ENCODE measurements around the gene ABCC8.

ABCC8 gene

DNA sequence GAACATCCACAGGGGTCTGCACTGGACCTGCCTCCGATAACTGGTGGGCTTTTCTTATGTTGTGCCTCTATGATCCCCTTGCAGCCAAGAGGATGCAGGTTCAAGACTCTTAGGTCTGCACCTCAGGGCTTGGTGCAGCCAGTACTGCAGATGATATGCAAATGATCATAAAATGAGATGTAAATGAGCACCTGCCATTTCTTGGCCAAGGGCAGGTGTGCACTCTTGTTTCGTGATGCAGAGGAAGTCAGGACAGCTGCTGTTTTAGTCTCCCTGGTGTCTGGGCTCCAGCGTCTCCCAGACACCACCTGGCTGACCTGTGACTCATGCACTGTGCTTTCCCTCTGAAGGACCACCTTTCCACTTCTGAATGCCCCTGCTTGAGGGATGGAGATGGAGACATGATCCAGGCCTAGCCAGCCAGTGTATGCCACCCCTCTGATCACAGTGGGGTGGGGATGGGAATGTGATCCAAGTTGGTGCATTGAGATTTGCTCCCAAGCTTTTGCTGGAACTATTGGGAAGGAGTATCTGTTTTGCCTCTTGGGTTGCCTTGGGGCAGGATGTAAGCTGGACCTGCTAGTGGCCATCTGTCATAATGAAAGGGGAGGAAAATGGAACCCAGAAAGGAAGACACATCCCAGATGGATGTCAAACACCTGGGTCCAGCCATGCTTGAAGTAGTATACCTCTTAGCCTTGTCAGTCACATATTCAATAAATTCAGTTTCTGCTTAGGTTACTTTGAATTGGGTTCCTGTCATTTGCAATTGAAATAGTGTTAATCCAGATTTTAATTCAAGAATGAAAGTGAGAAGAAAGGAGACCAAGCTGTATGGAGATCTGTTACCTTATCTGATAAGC, 84.9 kb downstream of the ABCC8 start:
- no peaks in the 10 kb centered on the region for H3K36me3 Mint-ChIP-seq (ENCODE audit: low read depth)
- no peaks in the 10 kb centered on the region for H3K9me3 Mint-ChIP-seq
- TF ChIP-seq, protein P1, sequence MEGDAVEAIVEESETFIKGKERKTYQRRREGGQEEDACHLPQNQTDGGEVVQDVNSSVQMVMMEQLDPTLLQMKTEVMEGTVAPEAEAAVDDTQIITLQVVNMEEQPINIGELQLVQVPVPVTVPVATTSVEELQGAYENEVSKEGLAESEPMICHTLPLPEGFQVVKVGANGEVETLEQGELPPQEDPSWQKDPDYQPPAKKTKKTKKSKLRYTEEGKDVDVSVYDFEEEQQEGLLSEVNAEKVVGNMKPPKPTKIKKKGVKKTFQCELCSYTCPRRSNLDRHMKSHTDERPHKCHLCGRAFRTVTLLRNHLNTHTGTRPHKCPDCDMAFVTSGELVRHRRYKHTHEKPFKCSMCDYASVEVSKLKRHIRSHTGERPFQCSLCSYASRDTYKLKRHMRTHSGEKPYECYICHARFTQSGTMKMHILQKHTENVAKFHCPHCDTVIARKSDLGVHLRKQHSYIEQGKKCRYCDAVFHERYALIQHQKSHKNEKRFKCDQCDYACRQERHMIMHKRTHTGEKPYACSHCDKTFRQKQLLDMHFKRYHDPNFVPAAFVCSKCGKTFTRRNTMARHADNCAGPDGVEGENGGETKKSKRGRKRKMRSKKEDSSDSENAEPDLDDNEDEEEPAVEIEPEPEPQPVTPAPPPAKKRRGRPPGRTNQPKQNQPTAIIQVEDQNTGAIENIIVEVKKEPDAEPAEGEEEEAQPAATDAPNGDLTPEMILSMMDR (IDR thresholded peaks at IDR 0.05; ENCODE audit: unreplicated experiment in 3 of 3) = no peak
- no peaks in the 10 kb centered on the region for H3K4me1 Mint-ChIP-seq
- peaks cover 47% of the 10 kb centered on the region for H3K27me3 Mint-ChIP-seq (ENCODE audit: low read depth)
- peak overlapping the region in 2 of 3 experiments; percentile 47 to 74 for H3K4me3 Mint-ChIP-seq
- no peak overlapping the region for H3K27ac Mint-ChIP-seq

GRCh38 chr11:17389957-17390649, 86.5 kb downstream of the ABCC8 start:
- Mint-ChIP-seq H3K36me3 (ENCODE audit: low read depth) (no peaks in the 10 kb centered on the region), H3K4me3 (peak overlapping the region; percentile 59 to 87 (median 79)), H3K27ac (peak overlapping the region in 1 of 3 experiments; percentile 36), H3K4me1 (no peaks in the 10 kb centered on the region), H3K9me3 (no peaks in the 10 kb centered on the region), H3K27me3 (ENCODE audit: low read depth) (peaks cover 53% of the 10 kb centered on the region)
- TF ChIP-seq, protein P1 (IDR thresholded peaks at IDR 0.05; ENCODE audit: unreplicated experiment in 3 of 3) = no peak

- Mint-ChIP-seq H3K27me3 (ENCODE audit: low read depth) (peaks cover 53% of the 10 kb centered on the region), H3K4me3 (peak overlapping the region; percentile 79 to 87 (median 86)), H3K27ac (no peak overlapping the region), H3K36me3 (ENCODE audit: low read depth) (no peaks in the 10 kb centered on the region), H3K4me1 (no peaks in the 10 kb centered on the region), H3K9me3 (no peaks in the 10 kb centered on the region)
- TF ChIP-seq, protein P1 (IDR thresholded peaks at IDR 0.05; ENCODE audit: unreplicated experiment in 3 of 3) = peak; percentile 77 to 84 (median 78)
These were observed 87.3 kb downstream of the ABCC8 start for GRCh38 chr11:17389211-17389956.

GRCh38 chr11:17388609-17389210, 87.9 kb downstream of the ABCC8 start, which contains the start of gene KCNJ11:
Gene KCNJ11 (minus strand): TSS chr11:17388659. CDS start chr11:17388091, 568 bp downstream.
- no peak within 1 kb of the TSS for H3K27ac Mint-ChIP-seq
- no peaks in the 10 kb centered on the region for H3K4me1 Mint-ChIP-seq
- H3K27me3 Mint-ChIP-seq (ENCODE audit: low read depth) = peaks cover 51% of the 10 kb centered on the region
- no peaks in the 10 kb centered on the region for H3K36me3 Mint-ChIP-seq (ENCODE audit: low read depth)
- peak within 1 kb of the TSS; percentile 81 to 87 (median 86) for H3K4me3 Mint-ChIP-seq
- TF ChIP-seq, protein P1 (IDR thresholded peaks at IDR 0.05; ENCODE audit: unreplicated experiment in 3 of 3) = no peak
- no peaks in the 10 kb centered on the region for H3K9me3 Mint-ChIP-seq

DNA sequence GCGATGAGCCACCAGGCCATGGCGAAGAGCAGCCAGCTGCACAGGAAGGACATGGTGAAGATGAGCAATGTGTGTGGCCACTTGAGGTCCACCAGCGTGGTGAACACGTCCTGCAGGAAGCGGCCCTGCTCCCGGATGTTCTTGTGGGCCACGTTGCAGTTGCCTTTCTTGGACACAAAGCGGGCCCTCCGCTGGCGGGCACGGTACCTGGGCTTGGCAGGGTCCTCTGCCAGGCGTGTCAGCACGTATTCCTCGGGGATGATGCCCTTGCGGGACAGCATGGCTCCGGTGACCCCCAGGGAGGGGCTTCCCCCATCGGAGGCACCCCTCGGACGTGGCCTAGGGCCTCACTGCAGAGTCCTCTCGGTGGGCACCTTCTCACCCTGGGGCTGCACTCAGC, 88.8 kb downstream of the ABCC8 start:
- Mint-ChIP-seq H3K36me3 (ENCODE audit: low read depth) (no peaks in the 10 kb centered on the region), H3K27me3 (ENCODE audit: low read depth) (peaks cover 53% of the 10 kb centered on the region), H3K27ac (no peak overlapping the region), H3K4me3 (peak overlapping the region; percentile 69 to 81 (median 70)), H3K4me1 (no peaks in the 10 kb centered on the region), H3K9me3 (no peaks in the 10 kb centered on the region)
- TF ChIP-seq, protein P1 (IDR thresholded peaks at IDR 0.05; ENCODE audit: unreplicated experiment in 3 of 3) = no peak
